SW480 (cell line): ENCODE data around the gene IRF2BP2.
"Not testable (repeated sequence)": the region's sequence is repeated elsewhere in the genome, so short reads cannot be mapped to it uniquely, and the experiment has no call there.

Experiments
- DNase-seq: peaks from one replicate; pipeline ENCODE4 v3.0.0-alpha.2; 2016; ENCODE audit warnings: low spot score

IRF2BP2 gene

DNA sequence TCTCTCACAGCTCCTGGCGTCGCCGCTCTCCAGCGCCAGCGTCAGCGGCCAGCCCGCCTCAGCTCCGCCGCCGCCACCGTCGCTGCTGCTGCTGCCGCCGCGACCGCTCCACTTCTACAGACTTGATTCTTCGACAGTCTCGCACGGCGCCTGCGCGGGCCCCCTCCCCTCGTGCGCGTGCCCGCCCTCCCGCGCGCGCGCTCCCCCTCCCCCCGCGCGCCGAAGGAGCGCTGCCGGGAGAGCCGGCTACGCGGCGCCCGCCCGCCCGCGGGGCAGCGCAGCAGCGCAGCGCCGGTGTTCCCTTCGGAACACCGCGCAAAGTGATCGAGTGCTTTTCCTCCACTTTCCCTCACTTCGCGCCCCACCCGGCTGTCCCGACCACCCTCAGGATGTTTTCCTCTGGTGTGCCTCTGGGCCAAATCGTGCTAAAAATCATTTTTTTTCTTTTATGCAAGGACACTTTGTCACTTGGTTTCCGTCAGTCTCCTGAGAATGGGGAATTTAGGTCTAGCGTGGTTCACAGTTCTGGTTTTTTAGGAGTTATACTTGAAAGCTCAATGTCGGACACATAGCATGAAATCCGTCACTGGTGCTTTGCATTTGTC is at the start of gene IRF2BP2:
IRF2BP2 (minus strand) TSS at position 118 of the 605 bp plus-strand sequence. CDS start 684 bp downstream, outside the sequence.
- peak; percentile 85 for DNase-seq

- peak; percentile 52 for DNase-seq
Measured at GRCh38 chr1:234659538-234659937, 49.6 kb upstream of the IRF2BP2 start.

- DNase-seq, result no peak
Measured at GRCh38 chr1:234658138-234658537, 48.2 kb upstream of the IRF2BP2 start.

GRCh38 chr1:234656944-234657654 is 47.1 kb upstream of the IRF2BP2 start:
- peak; percentile 18 for DNase-seq

DNA sequence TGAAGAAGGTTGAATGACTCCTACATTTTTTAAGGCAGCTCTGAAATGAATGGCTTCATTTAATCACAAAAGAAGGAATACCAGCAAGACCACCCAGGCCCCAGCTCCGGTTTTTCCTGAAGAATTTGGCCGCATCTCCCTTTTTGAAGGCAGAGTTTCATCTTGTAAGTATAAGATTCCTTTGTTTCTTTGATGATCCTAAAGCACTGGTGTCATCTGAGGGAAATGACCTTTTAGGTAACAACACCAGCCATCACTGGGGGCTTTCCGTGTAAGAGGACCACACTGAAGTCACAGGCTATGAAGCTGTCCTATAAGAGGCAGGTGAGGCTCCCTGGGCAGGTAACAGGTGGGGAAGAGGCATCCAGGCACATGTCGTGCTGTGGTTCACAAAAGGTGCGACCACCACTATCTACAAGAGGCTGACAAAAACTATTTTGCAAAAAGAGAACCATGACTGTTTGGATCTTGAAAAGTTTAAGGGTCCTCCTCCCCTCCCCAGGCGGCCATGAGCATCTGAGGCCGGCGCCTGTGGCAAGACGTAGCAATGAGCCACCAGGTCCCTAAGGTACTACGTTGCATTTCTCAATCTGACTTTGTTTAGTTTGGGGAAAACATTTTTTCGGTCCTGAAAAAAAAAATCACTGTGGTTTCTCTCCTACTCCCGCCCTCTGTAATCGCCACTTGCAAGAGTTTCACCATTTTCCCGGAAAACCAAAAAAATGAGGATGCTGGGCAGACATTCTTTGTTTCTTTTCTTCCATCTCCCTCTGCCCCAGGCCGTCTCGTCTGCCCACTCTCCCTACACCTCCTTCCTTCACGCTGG is 46.3 kb upstream of the IRF2BP2 start:
- DNase-seq, result no peak

DNA sequence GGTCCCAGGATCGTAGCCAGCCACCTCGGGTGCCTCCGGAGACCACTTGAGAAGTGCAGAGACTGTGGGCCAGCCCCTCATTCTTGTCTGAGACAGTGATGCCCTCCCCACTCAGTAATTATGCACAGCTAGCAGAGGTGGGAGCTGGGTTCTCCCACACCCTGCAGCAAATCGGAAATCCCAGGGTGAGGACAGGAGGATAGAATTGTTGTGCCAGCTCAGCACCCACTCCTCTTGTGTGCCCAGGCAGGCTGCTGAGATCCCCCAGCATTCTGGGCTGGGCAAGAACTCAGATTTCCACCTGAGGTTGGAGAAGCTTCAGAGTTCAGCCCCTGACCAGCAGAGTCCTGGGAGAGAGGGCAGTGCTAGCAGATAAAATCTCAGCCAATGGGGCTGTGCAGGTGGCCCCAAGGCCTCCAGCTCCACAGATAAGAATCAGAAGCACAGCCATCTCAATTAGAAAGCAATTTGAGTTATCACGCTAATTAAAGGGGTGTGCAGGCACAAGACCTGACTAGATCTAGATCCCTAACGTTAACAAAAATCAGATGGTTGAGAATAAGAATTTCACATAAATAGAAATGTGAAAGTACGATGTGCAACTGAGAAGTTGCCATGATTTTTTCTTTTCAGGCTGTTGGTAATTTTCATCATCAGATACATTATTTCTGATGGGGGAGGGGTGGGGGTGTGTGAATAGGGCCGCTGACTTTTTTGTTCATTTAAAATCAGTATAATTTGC is 45.5 kb upstream of the IRF2BP2 start:
- DNase-seq, result no peak

GRCh38 chr1:234654002-234654733 is 44.2 kb upstream of the IRF2BP2 start:
- no peak for DNase-seq

GRCh38 chr1:234649432-234650081 is 39.6 kb upstream of the IRF2BP2 start:
- DNase-seq, result no peak

DNA sequence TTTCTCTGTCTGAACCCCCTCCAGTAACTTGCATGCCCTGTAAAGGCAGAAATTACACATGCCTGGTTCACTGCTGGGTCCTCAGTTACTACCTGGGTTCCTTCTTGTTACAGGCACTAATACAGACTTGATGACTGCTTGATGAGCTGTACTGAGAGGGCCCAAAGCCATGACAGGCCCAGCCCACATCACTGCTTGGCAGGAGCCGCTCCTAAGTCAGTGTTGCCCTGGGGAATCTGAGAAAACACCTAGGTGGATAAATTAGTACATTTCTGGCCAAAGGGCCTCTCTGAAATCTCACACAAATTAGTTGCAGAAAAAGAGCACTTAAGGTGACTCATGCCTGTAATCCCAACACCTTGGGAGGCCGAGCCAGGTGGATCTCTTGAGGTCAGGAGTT is 37.8 kb upstream of the IRF2BP2 start:
- DNase-seq, result no peak

DNA sequence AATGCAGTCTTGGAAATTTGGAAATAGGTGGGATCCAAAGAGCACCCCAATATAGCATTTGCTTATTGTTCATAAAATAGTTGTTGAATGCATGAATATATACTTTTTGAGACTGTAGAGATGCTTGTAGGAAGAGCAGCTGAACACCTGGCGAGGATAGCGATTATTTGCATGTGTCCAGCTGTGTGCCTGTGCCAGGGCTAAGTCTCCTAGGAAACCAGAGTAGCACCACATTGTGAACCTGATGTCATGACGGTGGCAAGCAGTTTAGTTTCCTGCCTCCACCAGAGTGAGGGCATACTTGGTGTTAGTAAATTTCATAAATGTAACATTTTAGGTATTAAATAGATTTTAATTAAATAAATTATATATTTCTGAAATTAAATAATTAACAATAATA is 37.3 kb upstream of the IRF2BP2 start:
- DNase-seq, result no peak

- no peak for DNase-seq
Measured at GRCh38 chr1:234645964-234646363, 36.0 kb upstream of the IRF2BP2 start.

DNA sequence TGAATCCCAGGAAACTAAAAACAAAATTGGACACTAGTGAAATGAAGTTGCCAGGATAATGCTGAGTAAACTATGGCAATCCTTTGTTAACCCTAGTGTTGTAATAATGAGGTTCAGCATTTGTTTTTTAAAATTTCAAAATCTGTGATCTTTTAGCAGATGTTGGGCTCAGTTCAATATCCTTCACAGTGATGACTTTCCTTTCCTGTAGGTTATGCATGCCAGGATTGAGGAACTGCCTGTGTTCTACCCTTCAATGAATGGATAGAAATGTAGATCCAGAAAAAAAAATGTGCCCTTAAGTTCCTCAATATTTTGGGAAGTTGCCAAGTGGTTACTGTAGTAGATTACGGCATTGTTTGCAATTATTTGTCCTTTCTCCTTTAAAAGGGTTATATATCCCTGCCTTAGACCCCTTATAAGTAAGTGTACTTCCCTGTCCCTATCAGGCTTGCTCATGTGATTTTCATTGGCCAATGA is 35.5 kb upstream of the IRF2BP2 start:
- DNase-seq, result no peak

DNA sequence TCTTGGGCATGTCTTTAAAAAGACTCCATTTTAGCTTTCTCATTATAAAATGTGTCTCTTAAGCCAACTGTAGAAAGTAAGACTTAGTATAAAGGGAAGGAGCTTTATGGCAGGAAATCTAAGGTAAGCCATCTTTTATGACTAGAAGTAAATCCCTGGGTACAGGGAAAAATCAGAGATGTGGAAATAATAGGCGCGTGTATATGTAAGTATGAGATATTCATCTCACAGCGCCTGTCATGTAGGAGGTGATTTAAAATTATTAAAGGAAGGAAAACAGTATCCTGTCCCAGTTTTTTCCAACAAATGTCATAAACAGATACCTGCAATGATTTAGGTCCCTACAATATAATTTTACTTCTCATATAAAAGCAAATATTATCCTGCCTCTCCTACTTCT is 35.0 kb upstream of the IRF2BP2 start:
- DNase-seq, result no peak

DNA sequence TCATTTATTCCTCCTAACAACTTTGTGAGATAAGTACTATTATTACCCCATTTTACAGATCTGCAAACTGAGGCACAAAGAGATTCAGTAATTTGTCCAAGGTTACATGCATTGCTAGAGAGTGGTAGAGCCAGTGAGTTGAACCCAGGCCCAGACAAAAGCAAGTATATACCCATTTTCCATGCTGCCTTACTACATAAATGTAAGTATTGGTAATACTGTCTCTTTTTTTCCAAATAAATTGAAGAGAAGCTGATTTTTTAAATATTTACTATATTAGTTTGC is 33.8 kb upstream of the IRF2BP2 start:
- no peak for DNase-seq

DNA sequence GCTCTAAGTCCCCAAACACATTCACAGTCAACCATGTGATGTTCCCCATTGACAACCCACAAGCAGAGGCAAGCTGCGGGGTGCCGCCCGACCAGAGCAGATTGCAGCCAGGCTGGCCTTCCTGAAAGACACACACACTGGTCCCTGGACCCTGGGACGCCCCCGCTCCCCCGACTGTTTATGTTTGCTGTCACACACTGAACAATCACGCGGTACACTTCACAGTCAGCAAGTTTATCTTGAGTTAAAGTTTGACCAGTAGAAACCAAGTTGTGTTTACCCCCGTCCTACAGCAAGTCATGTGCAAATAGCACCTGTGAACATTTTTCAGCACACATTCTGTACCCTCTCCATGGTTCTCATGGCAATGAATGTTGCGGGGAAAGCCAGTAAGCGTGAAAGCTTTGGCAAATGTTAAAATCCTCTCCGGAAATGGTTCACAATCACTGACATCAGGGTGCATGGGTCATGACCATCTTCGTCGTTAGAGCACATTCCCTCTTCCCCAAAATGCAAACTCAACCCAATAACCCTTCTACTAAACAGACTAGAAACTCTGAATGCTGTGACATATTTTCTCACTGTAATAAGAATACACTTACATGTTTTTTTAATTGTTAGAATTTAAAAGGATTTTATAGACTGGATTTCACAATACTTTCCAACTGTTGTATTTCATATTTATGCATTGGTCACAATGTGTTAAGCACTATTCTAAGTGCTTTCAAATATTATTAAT is 33.3 kb upstream of the IRF2BP2 start:
- DNase-seq, result peak; percentile 24

- no peak for DNase-seq
Measured at GRCh38 chr1:234642428-234642827, 32.5 kb upstream of the IRF2BP2 start.

GRCh38 chr1:234639961-234640360 is 30.0 kb upstream of the IRF2BP2 start:
- no peak for DNase-seq

GRCh38 chr1:234638832-234639799 is 29.1 kb upstream of the IRF2BP2 start:
- peak; percentile 86 for DNase-seq

GRCh38 chr1:234634922-234635321 is 24.9 kb upstream of the IRF2BP2 start:
- DNase-seq, result not testable (repeated sequence)
